Peyer's patch (tissue), 4 donors: ENCODE results near the gene ZBED1. TPM values are rescaled to one million over a fixed set of nuclear protein-coding genes. Genes with fewer than 3 reads are reported as not detected.
"Not testable (repeated sequence)": the region's sequence is repeated elsewhere in the genome, so short reads cannot be mapped to it uniquely, and the experiment has no call there.

ENCODE experiments used
- DNase-seq, 3 donors: peaks; one replicate each; pipeline ENCODE4 v3.0.0-alpha.2; 2017 to 2019
- H3K27ac ChIP-seq, 4 donors: fragments of 200-600 bp; sonication (generic); one replicate each; pipeline ENCODE4 v1.5.1; 2016 to 2019
- H3K27me3 ChIP-seq, 2 donors: fragments of 200-600 bp; sonication (generic); one replicate each; pipeline ENCODE4 v1.5.1; 2019
- H3K36me3 ChIP-seq, 3 donors: fragments of 200-600 bp; sonication (generic); one replicate each; pipeline ENCODE4 v1.5.1; 2016 to 2019
- H3K4me1 ChIP-seq, 4 donors: fragments of 200-600 bp; sonication (generic); one replicate each; pipeline ENCODE4 v1.5.1; 2016 to 2019
- H3K4me3 ChIP-seq, 4 donors: fragments of 200-600 bp; sonication (generic); 1 replicate in 3 of 4; 2 replicates in 1 of 4; pipeline ENCODE4 v1.5.1; 2016 to 2019; ENCODE audit warnings: mild to moderate bottlenecking in 1 of 4
- H3K9me3 ChIP-seq, 4 donors: fragments of 200-600 bp; sonication (generic); one replicate each; pipeline ENCODE4 v1.5.1; 2016 to 2019; ENCODE audit warnings: mild to moderate bottlenecking in 1 of 4
- CTCF ChIP-seq, 6 experiments: fragments of 450-650 bp in 4 of 6; fragments of 200-600 bp in 2 of 6; sonication (generic) in 1 of 6; IDR thresholded peaks; one replicate each; pipeline ENCODE4 v1.5.1; 2017 to 2019; ENCODE audit warnings: antibody characterized with exemption in 6 of 6, mild to moderate bottlenecking in 3 of 6, moderate library complexity in 1 of 6
- POLR2A ChIP-seq, 2 donors: fragments of 450-650 bp; IDR thresholded peaks; one replicate each; pipeline ENCODE4 v1.5.1; 2017; ENCODE audit warnings: antibody characterized with exemption in 2 of 2, mild to moderate bottlenecking in 2 of 2, moderate library complexity in 2 of 2
- total RNA-seq, 4 donors: library from RNA; depleted of rRNA; stranded (reverse); fragments of >200 nt; gene quantifications; one replicate each; pipeline ENCODE4 v1.1.0, GENCODE V29; 2016

Gene ZBED1
- total RNA-seq, 4 donors from 2014 or later, result 48.7 to 71.4 (median 59.8) TPM

GRCh38 chrX:2521927-2522386 is 21.2 kb upstream of the ZBED1 start:
- Histone ChIP-seq H3K36me3 (no peaks in the 10 kb centered on the region), H3K9me3 (no peaks in the 10 kb centered on the region), H3K27me3 (no peaks in the 10 kb centered on the region), H3K4me1 (no peaks in the 10 kb centered on the region), H3K27ac (peak overlapping the region in 1 of 4 donors; percentile 5), H3K4me3 (no peak overlapping the region)
- TF ChIP-seq CTCF (IDR thresholded peaks at IDR 0.05) (no peak), POLR2A (IDR thresholded peaks at IDR 0.05) (no peak)
- no peak for DNase-seq

- no peaks in the 10 kb centered on the region for H3K36me3 ChIP-seq
- peak in 2 of 3 donors; percentile 44 to 69 for DNase-seq
- no peaks in the 10 kb centered on the region for H3K27me3 ChIP-seq
- H3K9me3 ChIP-seq, result no peaks in the 10 kb centered on the region
- peak overlapping the region in 1 of 4 donors; percentile 5 for H3K27ac ChIP-seq
- no peaks in the 10 kb centered on the region for H3K4me1 ChIP-seq
- TF ChIP-seq CTCF (IDR thresholded peaks at IDR 0.05), result no peak
- TF ChIP-seq POLR2A (IDR thresholded peaks at IDR 0.05), result no peak
- H3K4me3 ChIP-seq, result no peak overlapping the region
Observed at GRCh38 chrX:2521092-2521926, 20.5 kb upstream of the ZBED1 start.

GRCh38 chrX:2520539-2520938 is 19.8 kb upstream of the ZBED1 start:
- DNase-seq, result no peak
- Histone ChIP-seq H3K4me1 (no peaks in the 10 kb centered on the region), H3K9me3 (no peaks in the 10 kb centered on the region), H3K4me3 (no peak overlapping the region), H3K27ac (no peak overlapping the region), H3K36me3 (no peaks in the 10 kb centered on the region), H3K27me3 (no peaks in the 10 kb centered on the region)
- TF ChIP-seq POLR2A (IDR thresholded peaks at IDR 0.05), result no peak
- no peak for TF ChIP-seq CTCF (IDR thresholded peaks at IDR 0.05)

- H3K4me1 ChIP-seq, H3K36me3 ChIP-seq, H3K9me3 ChIP-seq, H3K27me3 ChIP-seq, DNase-seq, H3K4me3 ChIP-seq, H3K27ac ChIP-seq: not testable (repeated sequence)
Observed at GRCh38 chrX:2519638-2520037, 18.9 kb upstream of the ZBED1 start.

GRCh38 chrX:2517055-2517454 is 16.3 kb upstream of the ZBED1 start:
- no peak overlapping the region for H3K4me3 ChIP-seq
- DNase-seq, result no peak
- no peak for TF ChIP-seq POLR2A (IDR thresholded peaks at IDR 0.05)
- no peak for TF ChIP-seq CTCF (IDR thresholded peaks at IDR 0.05)
- no peaks in the 10 kb centered on the region for H3K9me3 ChIP-seq
- H3K27ac ChIP-seq, result peak overlapping the region in 1 of 4 donors; percentile 31
- H3K36me3 ChIP-seq, result no peaks in the 10 kb centered on the region
- H3K4me1 ChIP-seq, result no peaks in the 10 kb centered on the region
- no peaks in the 10 kb centered on the region for H3K27me3 ChIP-seq

GRCh38 chrX:2516623-2517022 is 15.8 kb upstream of the ZBED1 start:
- DNase-seq, result peak in 2 of 3 donors; percentile 51 to 64
- Histone ChIP-seq H3K27me3 (no peaks in the 10 kb centered on the region), H3K4me1 (no peaks in the 10 kb centered on the region), H3K27ac (no peak overlapping the region), H3K4me3 (no peak overlapping the region), H3K9me3 (no peaks in the 10 kb centered on the region), H3K36me3 (no peaks in the 10 kb centered on the region)
- TF ChIP-seq POLR2A (IDR thresholded peaks at IDR 0.05), result no peak
- no peak for TF ChIP-seq CTCF (IDR thresholded peaks at IDR 0.05)
